NB4 (cell line): ENCODE data around the gene YAF2.
"Not testable (repeated sequence)": the region's sequence is repeated elsewhere in the genome, so short reads cannot be mapped to it uniquely, and the experiment has no call there.

Source experiments
- DNase-seq: peaks from one replicate; pipeline ENCODE4 v3.0.0; 2010; ENCODE audit warnings: low read depth
- H3K4me3 ChIP-seq: one replicate; pipeline ENCODE4 v1.5.1; 2011; ENCODE audit warnings: mild to moderate bottlenecking, low read depth, low read length, moderate library complexity
- CTCF ChIP-seq: IDR thresholded peaks from one replicate; pipeline ENCODE4 v1.5.1; 2012; ENCODE audit warnings: low read depth, low read length
- MAX ChIP-seq: IDR thresholded peaks from 2 replicates; pipeline ENCODE4 v1.6.1; 2011; ENCODE audit warnings: low read depth, low read length
- MYC ChIP-seq: IDR thresholded peaks from 2 replicates; pipeline ENCODE4 v1.6.1; 2011; ENCODE audit warnings: low read depth, low read length
- POLR2A ChIP-seq: IDR thresholded peaks from 2 replicates; pipeline ENCODE4 v1.6.1; 2011; ENCODE audit warnings: mild to moderate bottlenecking; ENCODE audit not compliant: insufficient read length; ENCODE audit errors: extremely low read depth

Gene YAF2

GRCh38 chr12:42196723-42197603 lies 41.1 kb downstream of the YAF2 start:
- no peak overlapping the region for H3K4me3 ChIP-seq
- TF ChIP-seq MAX (no peak), POLR2A (no peak), CTCF (no peak), MYC (no peak)
- DNase-seq, result no peak

- H3K4me3 ChIP-seq, result no peak overlapping the region
- no peak for DNase-seq
- TF ChIP-seq CTCF (no peak), MAX (no peak)
Measured at GRCh38 chr12:42192686-42193085, 45.4 kb downstream of the YAF2 start.

- TF ChIP-seq POLR2A (no peak), MAX (no peak), CTCF (no peak), MYC (no peak)
Measured at GRCh38 chr12:42192258-42192657, 45.8 kb downstream of the YAF2 start.

GRCh38 chr12:42190376-42190775 lies 47.7 kb downstream of the YAF2 start:
- no peak for DNase-seq
- TF ChIP-seq POLR2A (no peak), CTCF (no peak), MAX (no peak), MYC (no peak)
- H3K4me3 ChIP-seq, result no peak overlapping the region

More at GRCh38 chr12:42192258-42192657, 45.8 kb downstream of the YAF2 start:
- no peak overlapping the region for H3K4me3 ChIP-seq
- no peak for DNase-seq

GRCh38 chr12:42188275-42188674 lies 49.8 kb downstream of the YAF2 start:
- not testable (repeated sequence) for DNase-seq

GRCh38 chr12:42187799-42188198 lies 50.2 kb downstream of the YAF2 start:
- TF ChIP-seq POLR2A, result no peak
- no peak for TF ChIP-seq MAX
- DNase-seq, result no peak
- no peak overlapping the region for H3K4me3 ChIP-seq

More at GRCh38 chr12:42188275-42188674, 49.8 kb downstream of the YAF2 start:
- not testable (repeated sequence) for H3K4me3 ChIP-seq

GRCh38 chr12:42186793-42187192 lies 51.3 kb downstream of the YAF2 start:
- no peak for TF ChIP-seq POLR2A
- TF ChIP-seq MYC, result no peak
- no peak for TF ChIP-seq CTCF
- TF ChIP-seq MAX, result no peak
- DNase-seq, result no peak
- H3K4me3 ChIP-seq, result no peak overlapping the region
